Esophagus (tissue), 2 donors: ENCODE results near the gene PDE4B. TPM values are rescaled to one million over a fixed set of nuclear protein-coding genes. Genes with fewer than 3 reads are reported as not detected.

ENCODE experiments used
- H3K27ac ChIP-seq, 2 donors: one replicate each; pipeline ENCODE4 v1.5.1; 2013; ENCODE audit warnings: low read depth in 2 of 2, mild to moderate bottlenecking in 2 of 2, inconsistent platforms in 1 of 2, low read length in 1 of 2, moderate library complexity in 1 of 2
- H3K27me3 ChIP-seq, 2 donors: one replicate each; pipeline ENCODE4 v1.6.1; 2013; ENCODE audit warnings: low read length in 2 of 2, control low read depth in 1 of 2, mild to moderate bottlenecking in 1 of 2; ENCODE audit not compliant: insufficient read depth in 2 of 2, control insufficient read depth in 1 of 2
- H3K36me3 ChIP-seq, 2 donors: one replicate each; pipeline ENCODE4 v1.6.1; 2013; ENCODE audit warnings: low read length in 1 of 2; ENCODE audit not compliant: control insufficient read depth in 2 of 2, insufficient read depth in 2 of 2
- H3K4me1 ChIP-seq, 2 donors: one replicate each; pipeline ENCODE4 v1.6.1; 2013; ENCODE audit warnings: low read length in 1 of 2; ENCODE audit not compliant: control insufficient read depth in 2 of 2, insufficient read depth in 2 of 2
- H3K4me3 ChIP-seq, 2 donors: one replicate each; pipeline ENCODE4 v1.5.1; 2013; ENCODE audit warnings: low read length in 2 of 2, mild to moderate bottlenecking in 2 of 2, low read depth in 1 of 2, moderate library complexity in 1 of 2
- H3K9me3 ChIP-seq, 2 donors: one replicate each; pipeline ENCODE4 v1.6.1; 2013; ENCODE audit warnings: mild to moderate bottlenecking in 2 of 2, low read depth in 1 of 2, low read length in 1 of 2, moderate library complexity in 1 of 2; ENCODE audit not compliant: control insufficient read depth in 2 of 2, insufficient read depth in 1 of 2
- WGBS, 2 donors: extraction: QIAGEN DNeasy Blood & Tissue Kit; methylation state at CpG; one replicate each; pipeline ENCODE4 v1.1.7; 2013; 5-methylcytosine and 5-hydroxymethylcytosine counted together
- polyA plus RNA-seq, 2 donors: library from polyadenylated mRNA; stranded (reverse); fragments of 200-250 nt; gene quantifications; one replicate each; pipeline ENCODE4 v1.2.3, GENCODE V29; 2013
- donor health status: healthy with polysubstance abuse.
- donor health status: Bipolar disorder and iron deficiency.

Gene PDE4B
- polyA plus RNA-seq, 2 donors, result 0.51 to 1.4 TPM

GRCh38 chr1:66160719-66161118 lies 368.0 kb downstream of the PDE4B start:
- 83 to 84% methylated on average over 1 of the region's 1 CpG for WGBS, 2 donors
- H3K27me3 ChIP-seq, result no peaks in the 10 kb centered on the region
- H3K36me3 ChIP-seq, result no peaks in the 10 kb centered on the region
- no peaks in the 10 kb centered on the region for H3K4me1 ChIP-seq
- H3K9me3 ChIP-seq, result no peaks in the 10 kb centered on the region
- no peak overlapping the region for H3K4me3 ChIP-seq
- H3K27ac ChIP-seq, result no peak overlapping the region

GRCh38 chr1:66166753-66167152 lies 374.1 kb downstream of the PDE4B start:
- H3K36me3 ChIP-seq, result no peaks in the 10 kb centered on the region
- H3K4me1 ChIP-seq, result no peaks in the 10 kb centered on the region
- H3K27me3 ChIP-seq, result no peaks in the 10 kb centered on the region
- no peaks in the 10 kb centered on the region for H3K9me3 ChIP-seq
- WGBS, 2 donors, result 85 to 97% methylated on average over 3 of the region's 3 CpGs
- H3K4me3 ChIP-seq, result no peak overlapping the region
- H3K27ac ChIP-seq, result no peak overlapping the region

- no peaks in the 10 kb centered on the region for H3K9me3 ChIP-seq
- H3K27me3 ChIP-seq, result no peaks in the 10 kb centered on the region
- H3K36me3 ChIP-seq, result no peaks in the 10 kb centered on the region
- no peaks in the 10 kb centered on the region for H3K4me1 ChIP-seq
- no peak overlapping the region for H3K27ac ChIP-seq
- no peak overlapping the region for H3K4me3 ChIP-seq
Measured at GRCh38 chr1:66167267-66167666, 374.6 kb downstream of the PDE4B start.

DNA sequence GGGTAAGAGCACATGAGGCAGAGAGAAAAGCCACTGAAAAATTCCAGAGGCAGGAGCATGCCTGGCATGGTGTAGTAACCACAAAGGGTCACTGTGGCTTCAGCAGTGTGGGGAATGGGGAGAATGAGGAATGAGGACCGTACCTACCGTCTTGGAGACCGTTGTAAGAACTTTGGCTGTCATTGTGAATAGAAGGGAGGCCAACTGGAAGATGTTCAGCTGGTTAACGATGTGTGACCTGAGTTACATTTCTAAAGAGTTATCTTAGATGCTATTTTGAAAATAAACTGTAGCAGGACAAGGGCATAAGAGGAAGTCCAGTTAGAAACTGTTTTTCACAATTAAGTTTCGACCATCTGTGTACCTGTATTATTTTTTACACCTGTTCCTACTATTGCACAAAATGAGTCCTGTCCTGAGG lies 375.8 kb downstream of the PDE4B start:
- no peaks in the 10 kb centered on the region for H3K9me3 ChIP-seq
- no peaks in the 10 kb centered on the region for H3K4me1 ChIP-seq
- no peak overlapping the region for H3K27ac ChIP-seq
- H3K4me3 ChIP-seq, result no peak overlapping the region
- no peaks in the 10 kb centered on the region for H3K27me3 ChIP-seq
- 59% methylated on average over 5 of the region's 5 CpGs for WGBS, 2 donors
- no peaks in the 10 kb centered on the region for H3K36me3 ChIP-seq

- Histone ChIP-seq H3K27ac (no peak overlapping the region), H3K9me3 (no peaks in the 10 kb centered on the region), H3K4me3 (no peak overlapping the region), H3K4me1 (no peaks in the 10 kb centered on the region), H3K27me3 (no peaks in the 10 kb centered on the region), H3K36me3 (no peaks in the 10 kb centered on the region)
- WGBS, 2 donors, result 19 to 21% methylated on average over 6 of the region's 6 CpGs
Measured at GRCh38 chr1:66168948-66169671, 376.4 kb downstream of the PDE4B start.

- no peaks in the 10 kb centered on the region for H3K27me3 ChIP-seq
- no peaks in the 10 kb centered on the region for H3K36me3 ChIP-seq
- no peaks in the 10 kb centered on the region for H3K4me1 ChIP-seq
- no peaks in the 10 kb centered on the region for H3K9me3 ChIP-seq
- no peak overlapping the region for H3K4me3 ChIP-seq
- WGBS, 2 donors, result 90 to 97% methylated on average over 1 of the region's 1 CpG
- H3K27ac ChIP-seq, result no peak overlapping the region
Measured at GRCh38 chr1:66172272-66172671, 379.6 kb downstream of the PDE4B start.

DNA sequence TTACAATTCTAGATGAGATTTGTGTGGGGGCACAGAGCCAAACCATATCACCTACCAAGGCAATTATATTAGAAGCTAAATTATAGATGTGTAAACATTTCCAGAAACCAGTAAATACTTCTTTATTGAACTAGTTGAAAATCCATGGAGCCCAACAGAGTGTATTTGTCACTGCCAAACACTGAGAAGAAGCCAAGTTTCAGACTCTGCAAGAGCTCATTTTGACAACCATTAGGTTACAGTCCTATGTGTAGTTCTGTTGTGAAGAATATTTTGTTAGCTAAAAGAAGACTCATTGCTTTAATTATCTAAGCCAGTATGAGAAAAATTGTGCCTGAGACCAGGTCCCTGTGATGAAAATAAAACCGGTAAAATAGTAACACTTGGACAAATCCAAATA lies 382.4 kb downstream of the PDE4B start:
- 63 to 72% methylated on average over 1 of the region's 1 CpG for WGBS, 2 donors
- Histone ChIP-seq H3K36me3 (no peaks in the 10 kb centered on the region), H3K9me3 (no peaks in the 10 kb centered on the region), H3K4me1 (no peaks in the 10 kb centered on the region), H3K27ac (no peak overlapping the region), H3K27me3 (no peaks in the 10 kb centered on the region), H3K4me3 (no peak overlapping the region)

DNA sequence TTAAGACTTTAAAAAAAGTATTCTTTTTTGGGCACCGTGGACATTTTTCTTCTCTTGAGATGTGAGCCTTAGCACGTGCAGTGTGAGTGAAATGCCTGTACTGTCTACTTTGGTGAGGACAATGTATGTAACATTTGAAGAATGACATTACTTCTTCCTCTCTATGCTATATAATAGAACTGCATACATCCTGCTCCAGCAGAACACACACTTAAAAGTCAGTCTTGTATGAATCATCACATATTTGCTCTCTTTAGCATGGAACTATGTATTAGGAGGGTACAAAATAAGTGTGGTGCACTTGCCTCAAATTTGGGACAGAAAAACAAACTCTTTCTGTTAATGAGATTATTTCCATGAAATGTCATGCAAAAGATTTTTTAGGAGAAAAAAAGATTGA lies 382.9 kb downstream of the PDE4B start:
- 57 to 64% methylated on average over 2 of the region's 2 CpGs for WGBS, 2 donors
- H3K4me1 ChIP-seq, result no peaks in the 10 kb centered on the region
- H3K27ac ChIP-seq, result no peak overlapping the region
- H3K9me3 ChIP-seq, result no peaks in the 10 kb centered on the region
- H3K36me3 ChIP-seq, result no peaks in the 10 kb centered on the region
- H3K4me3 ChIP-seq, result no peak overlapping the region
- no peaks in the 10 kb centered on the region for H3K27me3 ChIP-seq

GRCh38 chr1:66176012-66176715 lies 383.5 kb downstream of the PDE4B start:
- Histone ChIP-seq H3K4me1 (no peaks in the 10 kb centered on the region), H3K4me3 (no peak overlapping the region), H3K36me3 (no peaks in the 10 kb centered on the region), H3K27me3 (no peaks in the 10 kb centered on the region), H3K27ac (no peak overlapping the region), H3K9me3 (no peaks in the 10 kb centered on the region)
- WGBS, 2 donors, result 36 to 40% methylated on average over 5 of the region's 5 CpGs

DNA sequence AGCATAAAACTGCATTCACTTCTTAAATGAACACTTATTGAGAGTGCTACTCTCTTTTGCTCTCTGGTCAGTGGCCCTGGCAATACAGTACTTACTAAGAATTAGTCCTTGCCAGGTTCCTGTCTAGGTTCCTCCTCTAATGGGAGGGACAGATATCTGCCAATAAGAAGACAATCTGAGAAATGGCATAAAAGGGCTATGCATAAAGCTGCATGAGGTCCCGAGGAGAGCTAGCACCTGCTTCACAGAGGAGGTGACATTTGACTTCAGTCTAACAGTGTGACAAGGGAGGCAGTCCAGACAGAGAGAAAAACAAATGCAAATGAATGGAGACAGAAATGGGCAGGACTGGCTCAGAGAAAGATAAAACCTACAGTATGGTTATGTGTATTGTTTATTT lies 384.1 kb downstream of the PDE4B start:
- Histone ChIP-seq H3K27ac (no peak overlapping the region), H3K27me3 (no peaks in the 10 kb centered on the region), H3K36me3 (no peaks in the 10 kb centered on the region), H3K4me3 (no peak overlapping the region), H3K4me1 (no peaks in the 10 kb centered on the region), H3K9me3 (no peaks in the 10 kb centered on the region)
- 51 to 52% methylated on average over 1 of the region's 1 CpG for WGBS, 2 donors
